HepG2 (cell line): ENCODE data around the gene RAC3. TPM values are rescaled to one million over a fixed set of nuclear protein-coding genes. Genes with fewer than 3 reads are reported as not detected.

ENCODE experiments used
- BCL3 ChIP-seq: sonication (generic); formaldehyde crosslinking; IDR thresholded peaks from 2 replicates; pipeline ENCODE4 v1.5.1; 2020; ENCODE audit warnings: mild to moderate bottlenecking, missing genetic modification reagents, moderate library complexity
- MAF1 ChIP-seq: sonication (generic); formaldehyde crosslinking; IDR thresholded peaks from 2 replicates; pipeline ENCODE4 v1.5.0; 2020; ENCODE audit warnings: missing genetic modification reagents, borderline replicate concordance
- ZBTB40 ChIP-seq, 2 experiments: fragments of 450-650 bp in 1 of 2; sonication (generic) in 1 of 2; formaldehyde crosslinking in 1 of 2; IDR thresholded peaks; 2 replicates each; pipeline versions ENCODE4 v1.6.1 to v1.8.0; 2016 to 2022; ENCODE audit warnings: antibody characterized with exemption in 1 of 2, mild to moderate bottlenecking in 1 of 2, missing genetic modification reagents in 1 of 2
- ZNF230 ChIP-seq: sonication (generic); formaldehyde crosslinking; IDR thresholded peaks from 2 replicates; pipeline ENCODE4 v1.4.0; 2020; ENCODE audit warnings: mild to moderate bottlenecking, missing genetic modification reagents
- ZNF24 ChIP-seq: fragments of 450-650 bp; IDR thresholded peaks from 2 replicates; pipeline ENCODE4 v1.6.1; 2017; ENCODE audit warnings: antibody characterized with exemption, mild to moderate bottlenecking
- ZNF563 ChIP-seq: sonication (generic); formaldehyde crosslinking; IDR thresholded peaks from 2 replicates; pipeline ENCODE4 v1.8.0; 2022; ENCODE audit warnings: mild to moderate bottlenecking, moderate library complexity, missing genetic modification reagents
- polyA plus RNA-seq, 8 experiments: library from polyadenylated mRNA; depleted of rRNA in 3 of 8; stranded (reverse) in 7 of 8; unstranded in 1 of 8; fragments of >200 nt; fragmentation: Illumina TruSeq in 4 of 8; extraction: Trizol in 4 of 8; gene quantifications; 2 replicates each; pipeline versions ENCODE4 v1.2.1 to v1.2.3, GENCODE V29; 2011 to 2016; ENCODE audit warnings: low read depth in 4 of 8, missing spikeins in 1 of 8, mixed read lengths in 1 of 8; ENCODE audit not compliant: insufficient read depth in 1 of 8
- total RNA-seq, 5 experiments: library from RNA; depleted of rRNA; stranded (reverse); fragments of >200 nt; fragmentation: Illumina TruSeq; extraction: Trizol; gene quantifications; 2 replicates each; pipeline ENCODE4 v1.2.3, GENCODE V29; 2016; ENCODE audit warnings: low read depth in 1 of 5

RAC3 gene
- total and polyA plus RNA-seq, 2 of the 13 experiments (the other 11 are each of a cell fraction or from before 2014, with no cell fraction given): 10.5 to 21.3 TPM

- TF ChIP-seq ZBTB40 (IDR thresholded peaks at IDR 0.05) (no peak), ZBTB40 (CRISPR knock-in tag; IDR thresholded peaks at IDR 0.05) (0 out of 2 replicates have a peak, but pooled peaks have one; percentile 36), ZNF230 (0 out of 2 replicates have a peak, but pooled peaks have one; percentile 32), BCL3 (peak; percentile 75; the same call in 1 of the 2 replicates), MAF1 (CRISPR knock-in tag) (0 out of 2 replicates have a peak, but pooled peaks have one; percentile 19), ZNF563 (CRISPR knock-in tag) (peak; percentile 63; the same call in 1 of the 2 replicates), ZNF24 (no peak)
Observed at GRCh38 chr17:82050761-82051641, 19.5 kb downstream of the RAC3 start (continued).
